Subcutaneous adipose tissue (tissue), 4 donors: ENCODE measurements around the gene NXPH1. TPM values are rescaled to one million over a fixed set of nuclear protein-coding genes. Genes with fewer than 3 reads are reported as not detected.

Source experiments
- CTCF ChIP-seq: fragments of 450-650 bp; IDR thresholded peaks from one replicate; pipeline ENCODE4 v1.5.1; 2016; ENCODE audit warnings: low read depth, mild to moderate bottlenecking, control low read depth, antibody characterized with exemption, moderate library complexity
- total RNA-seq, 4 donors: library from RNA; depleted of rRNA; stranded (reverse); fragments of >200 nt; gene quantifications; one replicate each; pipeline ENCODE4 v1.1.0, GENCODE V29; 2016

NXPH1 gene
- total RNA-seq, 4 donors from 2014 or later, result not detected

GRCh38 chr7:8638076-8638475 lies 204.7 kb downstream of the NXPH1 start:
- no peak for TF ChIP-seq CTCF

- TF ChIP-seq CTCF, result no peak
These were observed 206.3 kb downstream of the NXPH1 start for GRCh38 chr7:8639668-8640067.

- no peak for TF ChIP-seq CTCF
These were observed 207.3 kb downstream of the NXPH1 start for GRCh38 chr7:8640671-8641070.

- TF ChIP-seq CTCF, result no peak
These were observed 235.5 kb downstream of the NXPH1 start for GRCh38 chr7:8668627-8669500.

- TF ChIP-seq CTCF, result no peak
These were observed 236.1 kb downstream of the NXPH1 start for GRCh38 chr7:8669501-8669851.

- TF ChIP-seq CTCF, result no peak
These were observed 251.0 kb downstream of the NXPH1 start for GRCh38 chr7:8684426-8684825.

GRCh38 chr7:8699875-8700624 lies 266.6 kb downstream of the NXPH1 start:
- TF ChIP-seq CTCF, result no peak
